ENCODE data around the gene GYS1. TPM values are rescaled to one million over a fixed set of nuclear protein-coding genes. Genes with fewer than 3 reads are reported as not detected.

The GYS1 gene
- total RNA-seq, 1 donor: 10.0 TPM

- no peaks in the 10 kb centered on the region for H3K27me3 ChIP-seq (ENCODE audit: insufficient read depth, low read length)
- peaks cover 77% of the 10 kb centered on the region for H3K4me1 ChIP-seq (ENCODE audit: insufficient read depth, low read length)
Measured at GRCh38 chr19:48965040-48965805, 27.9 kb downstream of the GYS1 start, which contains the start of gene FTL. Gene FTL, plus strand, starts transcription at chr19:48965309. Its CDS starts 199 bp downstream, at chr19:48965508.

DNA sequence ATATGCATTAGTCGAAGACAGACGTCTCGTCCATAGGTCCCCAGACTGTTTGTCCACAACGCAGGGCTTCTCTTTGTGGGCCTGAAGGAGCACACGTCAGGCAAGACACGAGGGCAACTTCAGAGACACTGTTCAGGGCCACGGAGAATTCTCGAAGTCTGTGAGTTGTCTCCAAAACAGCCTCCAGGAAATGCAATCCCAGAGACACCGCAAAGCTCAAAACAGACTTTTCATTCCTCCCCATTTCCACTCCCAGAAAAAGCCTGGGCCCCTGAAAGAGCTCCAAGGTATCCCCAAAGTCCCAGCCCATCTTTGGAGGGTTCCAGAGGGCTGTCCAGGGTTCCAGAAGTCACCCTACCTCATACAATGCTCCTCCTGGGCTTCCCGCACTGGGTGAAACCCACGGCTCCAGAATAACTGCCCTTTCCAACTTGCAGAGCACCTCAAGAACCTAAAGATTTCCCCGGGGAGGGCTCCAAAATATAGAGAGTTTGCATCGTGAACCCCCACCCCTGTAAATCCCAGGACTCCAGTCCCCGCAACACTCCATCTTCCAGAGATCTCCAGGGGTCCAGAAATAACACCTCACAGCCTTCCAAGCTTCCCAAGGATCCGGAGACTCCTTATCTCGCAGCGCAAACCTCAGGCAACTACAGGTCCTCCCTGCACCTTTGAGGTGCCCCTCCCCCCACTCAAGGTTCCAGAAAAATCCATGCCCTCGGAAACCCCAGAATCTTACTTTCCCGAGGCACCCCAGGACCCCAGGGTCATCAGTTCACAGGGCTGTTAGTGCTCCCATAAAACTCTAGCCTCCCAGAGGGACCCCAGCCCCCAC is 28.7 kb downstream of the GYS1 start:
- H3K4me1 ChIP-seq (ENCODE audit: insufficient read depth, low read length): peaks cover 85% of the 10 kb centered on the region
- no peaks in the 10 kb centered on the region for H3K9me3 ChIP-seq (ENCODE audit: low read depth, low read length)
- no peaks in the 10 kb centered on the region for H3K27me3 ChIP-seq (ENCODE audit: insufficient read depth, low read length)
- peak overlapping the region; percentile 42 for H3K4me3 ChIP-seq (ENCODE audit: low read length)

More at GRCh38 chr19:48965040-48965805, 27.9 kb downstream of the GYS1 start, which contains the start of gene FTL:
- Histone ChIP-seq H3K4me3 (ENCODE audit: low read length) (peak within 1 kb of the TSS; percentile 98), H3K9me3 (ENCODE audit: low read depth, low read length) (no peaks in the 10 kb centered on the region)

GRCh38 chr19:48963371-48964204 is 29.5 kb downstream of the GYS1 start:
- Histone ChIP-seq H3K4me3 (ENCODE audit: low read length) (peak overlapping the region; percentile 42), H3K9me3 (ENCODE audit: low read depth, low read length) (no peaks in the 10 kb centered on the region), H3K4me1 (ENCODE audit: insufficient read depth, low read length) (peaks cover 87% of the 10 kb centered on the region), H3K27me3 (ENCODE audit: insufficient read depth, low read length) (no peaks in the 10 kb centered on the region)

DNA sequence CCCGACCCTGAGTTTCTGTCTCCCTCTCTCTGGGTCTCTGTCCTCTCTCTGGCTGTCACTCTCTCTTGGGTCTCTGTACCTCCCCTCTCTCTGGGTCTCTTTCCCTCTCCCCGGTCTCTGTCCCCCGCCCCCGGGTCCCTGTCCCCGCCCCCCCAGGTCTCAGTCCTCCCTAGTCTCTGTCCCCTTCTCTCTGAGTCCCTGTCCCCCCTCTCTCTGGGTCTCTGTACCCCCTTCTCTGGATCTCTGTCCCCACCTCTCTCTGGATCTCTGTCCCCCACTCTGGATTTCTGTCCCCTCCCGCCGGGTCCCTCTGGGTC is 30.3 kb downstream of the GYS1 start:
- Histone ChIP-seq H3K4me1 (ENCODE audit: insufficient read depth, low read length) (peaks cover 85% of the 10 kb centered on the region), H3K9me3 (ENCODE audit: low read depth, low read length) (no peaks in the 10 kb centered on the region), H3K4me3 (ENCODE audit: low read length) (peak overlapping the region; percentile 26)

GRCh38 chr19:48962029-48962848 is 30.9 kb downstream of the GYS1 start:
- Histone ChIP-seq H3K27me3 (ENCODE audit: insufficient read depth, low read length) (no peaks in the 10 kb centered on the region), H3K4me1 (ENCODE audit: insufficient read depth, low read length) (peaks cover 79% of the 10 kb centered on the region), H3K4me3 (ENCODE audit: low read length) (peak overlapping the region; percentile 26), H3K9me3 (ENCODE audit: low read depth, low read length) (no peaks in the 10 kb centered on the region)

More for the DNA sequence above, 30.3 kb downstream of the GYS1 start:
- H3K27me3 ChIP-seq (ENCODE audit: insufficient read depth, low read length): no peaks in the 10 kb centered on the region

DNA sequence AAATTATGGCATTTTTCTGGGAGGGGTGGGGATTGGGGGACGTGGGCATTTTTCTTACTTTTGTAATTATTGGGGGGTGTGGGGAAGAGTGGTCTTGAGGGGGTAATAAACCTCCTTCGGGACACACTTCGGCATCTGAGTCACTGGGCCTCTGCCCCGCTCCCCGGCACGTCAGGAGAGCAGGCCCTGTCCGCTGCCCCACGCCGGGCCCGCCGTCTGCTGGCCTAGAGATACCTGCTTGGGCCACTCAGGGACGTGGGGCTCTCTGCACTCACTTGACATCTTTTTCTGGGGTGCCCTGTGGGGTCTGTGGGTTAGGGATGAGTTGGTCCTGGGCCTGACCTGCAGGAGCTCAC is 31.5 kb downstream of the GYS1 start:
- no peaks in the 10 kb centered on the region for H3K27me3 ChIP-seq (ENCODE audit: insufficient read depth, low read length)
- H3K4me1 ChIP-seq (ENCODE audit: insufficient read depth, low read length): peaks cover 73% of the 10 kb centered on the region
- H3K4me3 ChIP-seq (ENCODE audit: low read length): no peak overlapping the region
- H3K9me3 ChIP-seq (ENCODE audit: low read depth, low read length): no peaks in the 10 kb centered on the region

GRCh38 chr19:48961051-48961649 is 32.0 kb downstream of the GYS1 start:
- Histone ChIP-seq H3K9me3 (ENCODE audit: low read depth, low read length) (no peaks in the 10 kb centered on the region), H3K4me1 (ENCODE audit: insufficient read depth, low read length) (peaks cover 72% of the 10 kb centered on the region), H3K27me3 (ENCODE audit: insufficient read depth, low read length) (no peaks in the 10 kb centered on the region), H3K4me3 (ENCODE audit: low read length) (no peak overlapping the region)

GRCh38 chr19:48959341-48960239 is 33.5 kb downstream of the GYS1 start:
- Histone ChIP-seq H3K9me3 (ENCODE audit: low read depth, low read length) (no peaks in the 10 kb centered on the region), H3K27me3 (ENCODE audit: insufficient read depth, low read length) (no peaks in the 10 kb centered on the region), H3K4me1 (ENCODE audit: insufficient read depth, low read length) (peaks cover 79% of the 10 kb centered on the region), H3K4me3 (ENCODE audit: low read length) (no peak overlapping the region)

- Histone ChIP-seq H3K9me3 (ENCODE audit: low read depth, low read length) (no peaks in the 10 kb centered on the region), H3K4me3 (ENCODE audit: low read length) (no peak overlapping the region), H3K27me3 (ENCODE audit: insufficient read depth, low read length) (no peaks in the 10 kb centered on the region), H3K4me1 (ENCODE audit: insufficient read depth, low read length) (peaks cover 68% of the 10 kb centered on the region)
Measured at GRCh38 chr19:48958006-48958405, 35.1 kb downstream of the GYS1 start.

- peaks cover 45% of the 10 kb centered on the region for H3K4me1 ChIP-seq (ENCODE audit: insufficient read depth, low read length)
- no peaks in the 10 kb centered on the region for H3K27me3 ChIP-seq (ENCODE audit: insufficient read depth, low read length)
- H3K9me3 ChIP-seq (ENCODE audit: low read depth, low read length): no peaks in the 10 kb centered on the region
- peak overlapping the region; percentile 96 for H3K4me3 ChIP-seq (ENCODE audit: low read length)
Measured at GRCh38 chr19:48955308-48955958, 37.7 kb downstream of the GYS1 start.

- Histone ChIP-seq H3K4me1 (ENCODE audit: insufficient read depth, low read length) (peaks cover 38% of the 10 kb centered on the region), H3K4me3 (ENCODE audit: low read length) (peak within 1 kb of the TSS; percentile 96), H3K27me3 (ENCODE audit: insufficient read depth, low read length) (no peaks in the 10 kb centered on the region), H3K9me3 (ENCODE audit: low read depth, low read length) (no peaks in the 10 kb centered on the region)
Measured at GRCh38 chr19:48954595-48955307, 38.4 kb downstream of the GYS1 start, which contains the start of gene BAX. Gene BAX, plus strand, starts transcription at chr19:48954875. Its CDS starts 54 bp downstream, at chr19:48954929.

GRCh38 chr19:48953990-48954594 is 39.0 kb downstream of the GYS1 start:
- no peaks in the 10 kb centered on the region for H3K27me3 ChIP-seq (ENCODE audit: insufficient read depth, low read length)
- H3K4me3 ChIP-seq (ENCODE audit: low read length): peak overlapping the region; percentile 96
- H3K9me3 ChIP-seq (ENCODE audit: low read depth, low read length): no peaks in the 10 kb centered on the region
- peaks cover 32% of the 10 kb centered on the region for H3K4me1 ChIP-seq (ENCODE audit: insufficient read depth, low read length)

All from mononuclear cell (primary cell).